NCI-H2081 (cell line): ENCODE data around the gene ZNRF3.
"Not testable (repeated sequence)": the region's sequence is repeated elsewhere in the genome, so short reads cannot be mapped to it uniquely, and the experiment has no call there.

Experiments
- DNase-seq, 2 experiments: peaks; one replicate each; lab custom pipeline; 2025; lab: John Stamatoyannopoulos, UW

The ZNRF3 gene

GRCh38 chr22:28933321-28933720 lies 49.9 kb downstream of the ZNRF3 start:
- no peak for DNase-seq

GRCh38 chr22:28934026-28934425 lies 50.7 kb downstream of the ZNRF3 start:
- no peak for DNase-seq

GRCh38 chr22:28935140-28935539 lies 51.8 kb downstream of the ZNRF3 start:
- DNase-seq = no peak

GRCh38 chr22:28935713-28936112 lies 52.3 kb downstream of the ZNRF3 start:
- DNase-seq = no peak

GRCh38 chr22:28936200-28936599 lies 52.8 kb downstream of the ZNRF3 start:
- no peak for DNase-seq

GRCh38 chr22:28937206-28938025 lies 54.0 kb downstream of the ZNRF3 start:
- no peak for DNase-seq

- no peak for DNase-seq
These were observed 55.0 kb downstream of the ZNRF3 start for GRCh38 chr22:28938286-28938833.

- DNase-seq = no peak
These were observed 56.0 kb downstream of the ZNRF3 start for GRCh38 chr22:28939394-28939793.

- no peak for DNase-seq
These were observed 56.6 kb downstream of the ZNRF3 start for GRCh38 chr22:28939932-28940331.

GRCh38 chr22:28940441-28940840 lies 57.1 kb downstream of the ZNRF3 start:
- no peak for DNase-seq

- DNase-seq = no peak
These were observed 59.0 kb downstream of the ZNRF3 start for GRCh38 chr22:28942333-28942732.

- no peak for DNase-seq
These were observed 59.6 kb downstream of the ZNRF3 start for GRCh38 chr22:28942801-28943500.

GRCh38 chr22:28943501-28943879 lies 60.1 kb downstream of the ZNRF3 start:
- no peak for DNase-seq

- DNase-seq = no peak
These were observed 63.8 kb downstream of the ZNRF3 start for GRCh38 chr22:28947125-28947524.

GRCh38 chr22:28948424-28948823 lies 65.1 kb downstream of the ZNRF3 start:
- no peak for DNase-seq

- DNase-seq = not testable (repeated sequence)
These were observed 65.6 kb downstream of the ZNRF3 start for GRCh38 chr22:28948860-28949551.

GRCh38 chr22:28949788-28950187 lies 66.4 kb downstream of the ZNRF3 start:
- no peak for DNase-seq

GRCh38 chr22:28950617-28951411 lies 67.4 kb downstream of the ZNRF3 start:
- no peak for DNase-seq

- DNase-seq = no peak
These were observed 68.2 kb downstream of the ZNRF3 start for GRCh38 chr22:28951530-28951929.

- DNase-seq = no peak
These were observed 68.7 kb downstream of the ZNRF3 start for GRCh38 chr22:28951969-28952521.

GRCh38 chr22:28952857-28953256 lies 69.5 kb downstream of the ZNRF3 start:
- no peak for DNase-seq
